Heart left ventricle (tissue), 16 donors: ENCODE results near the gene TOB1. TPM values are rescaled to one million over a fixed set of nuclear protein-coding genes. Genes with fewer than 3 reads are reported as not detected.

Source experiments
- ATAC-seq, 4 donors: fragments of 200-7000 bp; cut with Tn5 transposase; one replicate each; pipeline ENCODE4 v1.9.1; 2020 to 2022; ENCODE audit warnings: moderate library complexity in 4 of 4, mild to moderate bottlenecking in 3 of 4, moderate number of reproducible peaks in 1 of 4
- DNase-seq, 5 donors: peaks; one replicate each; pipeline ENCODE4 v3.0.0-alpha.2; 2020
- H3K27ac ChIP-seq, 12 donors: fragments of 200-600 bp; sonication (generic) in 4 of 12; one replicate each; pipeline versions ENCODE4 v1.5.0 to v1.8.0; 2016 to 2022; ENCODE audit warnings: mild to moderate bottlenecking in 2 of 12
- H3K27me3 ChIP-seq, 9 donors: fragments of 200-600 bp; sonication (generic) in 2 of 9; one replicate each; pipeline versions ENCODE4 v1.5.1 to v1.8.0; 2016 to 2022; ENCODE audit warnings: mild to moderate bottlenecking in 3 of 9
- H3K36me3 ChIP-seq, 9 donors: fragments of 200-600 bp; sonication (generic) in 2 of 9; one replicate each; pipeline versions ENCODE4 v1.5.0 to v1.8.0; 2018 to 2022; ENCODE audit warnings: mild to moderate bottlenecking in 2 of 9
- H3K4me1 ChIP-seq, 12 donors: fragments of 200-600 bp; sonication (generic) in 4 of 12; one replicate each; pipeline versions ENCODE4 v1.5.0 to v1.8.0; 2016 to 2022; ENCODE audit warnings: mild to moderate bottlenecking in 3 of 12
- H3K4me3 ChIP-seq, 12 donors: fragments of 200-600 bp; sonication (generic) in 4 of 12; one replicate each; pipeline versions ENCODE4 v1.5.0 to v1.8.0; 2017 to 2022; ENCODE audit warnings: mild to moderate bottlenecking in 9 of 12, moderate library complexity in 4 of 12
- H3K9me3 ChIP-seq, 12 donors: fragments of 200-600 bp; sonication (generic) in 4 of 12; one replicate each; pipeline versions ENCODE4 v1.5.0 to v1.8.0; 2016 to 2022; ENCODE audit warnings: mild to moderate bottlenecking in 1 of 12
- POLR2A ChIP-seq, 2 donors: fragments of 450-650 bp; IDR thresholded peaks; one replicate each; pipeline ENCODE4 v1.6.1; 2017; ENCODE audit warnings: antibody characterized with exemption in 2 of 2, mild to moderate bottlenecking in 2 of 2, moderate library complexity in 2 of 2
- WGBS, 4 donors: extraction: QIAGEN DNeasy Blood & Tissue Kit in 2 of 4; methylation state at CpG; one replicate each; pipeline versions ENCODE4 v1.1.5 to v1.1.7; 2013 to 2018; 5-methylcytosine and 5-hydroxymethylcytosine counted together
- intact Hi-C, 10 donors: fragments of 100-400 bp; cut with DNase I; formaldehyde crosslinking; loops; one replicate each; pipeline versions ENCODE4 v1.11.1 to v1.14.2; 2022
- polyA plus RNA-seq, 2 donors: library from polyadenylated mRNA; stranded (reverse); fragments of 200-250 nt; gene quantifications; one replicate each; pipeline ENCODE4 v1.2.3, GENCODE V29; 2013
- total RNA-seq, 9 donors: library from RNA; depleted of rRNA in 2 of 9; stranded (reverse); fragments of >200 nt in 2 of 9; fragmentation: NEBNext Ultra II Directional in 3 of 9; extraction: Animal tissue kit (Norgen Biotek cat#: 25700) in 3 of 9; gene quantifications; one replicate each; pipeline versions ENCODE4 v1.1.0 to v1.2.4, GENCODE V29; 2016 to 2023
- TF ChIP-seq, protein P1 (sequence below), 12 donors: fragments of 200-600 bp; sonication (generic) in 4 of 12; IDR thresholded peaks; one replicate each; pipeline versions ENCODE4 v1.5.0 to v1.8.0; 2018 to 2022; ENCODE audit warnings: antibody characterized with exemption in 12 of 12, mild to moderate bottlenecking in 5 of 12
- donor health status: ischemic (EF 13 %, LVEDD 7.1; RV severe dilation, severe dysfunction).
- donor health status: healthy with polysubstance abuse.
- donor health status: DM: no; HTN: yes; CAD: no.
- donor health status: DM: no; HTN: no; CAD: no.
- donor health status: ischemic (EF 25% LVEDD 6.9; RV normal size, moderate dysfunction).
- donor health status: ischemic (EF 25% LVEDD 5.7; RV mildly dilated, moderate dysfunction).
- donor health status: healthy.
- donor health status: DM: yes; HTN: yes; CAD: no.
- donor health status: ischemic (EF 35%, LVEDD 5.7; RV mildly dilated, moderate dysfunction).
- donor health status: nonischemic (EF 11% LVEDD 7.7; RV severe dilation, severe dysfunction).
- donor health status: DM: yes; HTN: yes; CAD: no.
- donor health status: PGD.
- donor health status: ischemic (EF 29% LVEDD 5.4; RV normal size, mild dysfunction).
- donor health status: nonischemic (EF 23%, LVEDD 6.1; RV moderate dilation, normal function).

The TOB1 gene
- total and polyA plus RNA-seq, 11 donors, result 22.2 to 136 (median 68.1) TPM

DNA sequence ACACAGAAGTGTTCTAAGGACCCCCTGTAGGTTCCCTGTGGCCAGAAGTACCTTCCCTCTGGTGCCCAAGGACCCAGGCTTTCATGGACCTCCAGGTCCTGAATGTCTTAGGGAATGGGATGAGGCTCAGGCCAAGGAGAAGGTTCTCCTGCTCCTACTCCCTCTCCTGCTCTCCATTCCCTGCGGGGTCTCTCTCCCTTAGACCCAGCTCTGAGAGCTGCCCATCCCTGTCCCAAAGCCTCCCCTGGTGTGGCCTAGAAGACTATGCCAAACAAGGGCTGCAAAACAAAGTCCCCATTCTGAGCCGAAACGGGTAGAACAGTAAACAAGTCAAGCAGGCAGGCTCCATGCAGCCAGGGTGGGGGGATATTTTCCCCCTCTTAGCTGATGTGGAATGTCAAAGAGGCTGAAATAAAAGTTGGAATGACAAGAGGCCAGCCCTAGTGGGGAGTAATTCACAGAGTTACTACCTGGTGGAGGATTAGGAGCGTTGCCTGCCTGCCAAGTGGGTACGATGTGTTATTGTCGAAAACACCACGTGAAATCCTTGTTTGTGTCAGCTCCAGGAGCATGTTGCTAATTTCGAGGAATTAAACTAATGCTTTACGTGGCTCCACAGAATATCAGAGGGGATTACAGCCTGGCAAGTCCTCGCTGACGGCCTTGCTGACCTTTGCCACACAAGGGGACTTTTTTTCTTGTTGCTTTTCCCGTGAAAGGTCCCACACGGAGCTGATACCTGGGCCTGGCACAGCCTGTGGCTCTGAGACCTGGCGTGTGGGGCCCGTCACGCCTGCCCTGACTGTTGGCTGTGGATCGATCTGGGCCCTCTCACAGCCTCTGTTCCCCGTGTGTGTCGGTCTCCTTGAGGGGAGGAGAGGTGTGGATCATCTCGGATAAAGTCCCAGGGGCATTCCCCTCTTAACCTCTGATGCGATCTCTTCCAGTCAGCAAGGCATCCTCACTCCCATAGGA is 27.9 kb downstream of the TOB1 start:
- ATAC-seq, result no peak
- H3K27me3 ChIP-seq, result peaks cover 0 to 4% (median 0%) of the 10 kb centered on the region in 9 donors
- peaks cover 0 to 19% (median 4%) of the 10 kb centered on the region in 12 donors for H3K4me1 ChIP-seq
- no peak overlapping the region for H3K4me3 ChIP-seq
- DNase-seq, result no peak
- peak overlapping the region in 1 of 12 donors; percentile 24 for H3K27ac ChIP-seq
- no peak for TF ChIP-seq POLR2A (IDR thresholded peaks at IDR 0.05)
- TF ChIP-seq, protein P1, sequence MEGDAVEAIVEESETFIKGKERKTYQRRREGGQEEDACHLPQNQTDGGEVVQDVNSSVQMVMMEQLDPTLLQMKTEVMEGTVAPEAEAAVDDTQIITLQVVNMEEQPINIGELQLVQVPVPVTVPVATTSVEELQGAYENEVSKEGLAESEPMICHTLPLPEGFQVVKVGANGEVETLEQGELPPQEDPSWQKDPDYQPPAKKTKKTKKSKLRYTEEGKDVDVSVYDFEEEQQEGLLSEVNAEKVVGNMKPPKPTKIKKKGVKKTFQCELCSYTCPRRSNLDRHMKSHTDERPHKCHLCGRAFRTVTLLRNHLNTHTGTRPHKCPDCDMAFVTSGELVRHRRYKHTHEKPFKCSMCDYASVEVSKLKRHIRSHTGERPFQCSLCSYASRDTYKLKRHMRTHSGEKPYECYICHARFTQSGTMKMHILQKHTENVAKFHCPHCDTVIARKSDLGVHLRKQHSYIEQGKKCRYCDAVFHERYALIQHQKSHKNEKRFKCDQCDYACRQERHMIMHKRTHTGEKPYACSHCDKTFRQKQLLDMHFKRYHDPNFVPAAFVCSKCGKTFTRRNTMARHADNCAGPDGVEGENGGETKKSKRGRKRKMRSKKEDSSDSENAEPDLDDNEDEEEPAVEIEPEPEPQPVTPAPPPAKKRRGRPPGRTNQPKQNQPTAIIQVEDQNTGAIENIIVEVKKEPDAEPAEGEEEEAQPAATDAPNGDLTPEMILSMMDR (IDR thresholded peaks at IDR 0.05), result no peak
- intact Hi-C loops, result loop anchor here in 1 of 10 donors (2.0 kb wide), 1 partner anchor 291 kb away; the partner anchor contains the start of gene SPATA20
- WGBS, 4 donors, result 73 to 83% (median 79%) methylated on average over 16 to 21 of the region's 21 CpGs
- no peaks in the 10 kb centered on the region for H3K36me3 ChIP-seq
- H3K9me3 ChIP-seq, result no peaks in the 10 kb centered on the region

DNA sequence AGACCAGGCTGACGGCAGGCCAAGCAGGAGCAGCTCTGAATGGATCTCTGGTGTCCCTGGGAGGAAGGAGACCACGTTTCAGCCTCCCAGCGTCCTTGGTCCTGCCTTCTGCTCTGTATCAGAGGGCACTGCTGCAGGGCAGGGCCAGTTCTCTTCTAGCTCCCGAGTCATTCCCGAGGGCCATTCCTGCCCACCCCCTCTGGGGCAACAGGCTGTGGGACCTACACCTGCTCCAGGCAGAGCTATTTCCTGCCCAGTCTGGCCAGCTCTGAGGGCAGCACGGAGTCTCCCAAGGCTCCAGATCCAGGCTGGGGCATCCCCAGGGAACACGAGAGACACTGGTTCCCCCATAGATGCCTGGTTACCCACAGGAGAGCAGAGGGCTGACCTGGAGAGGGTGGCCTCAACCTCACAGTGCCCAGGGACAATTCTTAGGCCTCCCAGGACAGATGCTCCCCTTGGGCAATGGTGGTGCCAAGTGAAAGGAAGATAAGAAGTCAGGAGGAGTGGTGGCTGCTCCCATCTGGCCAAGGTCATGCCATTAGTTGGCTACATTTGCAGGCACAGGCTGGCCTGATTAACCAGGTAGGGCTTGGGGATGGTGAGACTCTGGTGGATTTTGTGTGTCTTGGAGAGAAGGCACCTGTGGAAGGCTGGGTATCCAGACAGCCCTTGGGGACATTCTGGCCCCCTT is 28.7 kb downstream of the TOB1 start:
- Histone ChIP-seq H3K36me3 (no peaks in the 10 kb centered on the region), H3K4me3 (no peak overlapping the region), H3K4me1 (peaks cover 0 to 19% (median 4%) of the 10 kb centered on the region in 12 donors), H3K27ac (peak overlapping the region in 1 of 12 donors; percentile 24), H3K27me3 (peaks cover 0 to 4% (median 0%) of the 10 kb centered on the region in 9 donors), H3K9me3 (no peaks in the 10 kb centered on the region)
- DNase-seq (no peak), ATAC-seq (peak in 1 of 4 donors; percentile 23)
- intact Hi-C loops, result no loop called here
- no peak for TF ChIP-seq POLR2A (IDR thresholded peaks at IDR 0.05)
- TF ChIP-seq, protein P1 (IDR thresholded peaks at IDR 0.05), result no peak
- 64 to 81% (median 75%) methylated on average over 4 to 7 of the region's 7 CpGs for WGBS, 4 donors

DNA sequence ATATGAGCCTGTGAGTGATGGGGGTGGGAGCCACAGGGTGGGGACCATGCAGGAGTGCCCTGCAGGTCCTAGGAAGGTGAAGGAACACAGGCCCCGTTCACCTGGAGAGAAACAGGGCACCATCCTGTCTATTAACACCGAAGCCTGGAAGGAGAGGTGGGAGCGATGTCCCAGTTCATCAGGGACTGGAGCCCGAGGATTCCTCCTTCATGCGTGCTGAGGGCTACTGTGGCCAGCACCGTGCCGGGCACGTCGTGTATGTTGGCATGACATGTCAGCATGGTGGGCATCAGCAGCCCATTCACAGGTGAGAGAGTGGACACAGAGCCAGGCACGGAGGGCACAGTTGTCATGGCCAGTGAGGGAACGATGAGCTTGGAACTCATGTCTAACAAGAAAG is 29.3 kb downstream of the TOB1 start:
- no peak overlapping the region for H3K4me3 ChIP-seq
- peaks cover 0 to 4% (median 0%) of the 10 kb centered on the region in 9 donors for H3K27me3 ChIP-seq
- TF ChIP-seq POLR2A (IDR thresholded peaks at IDR 0.05), result no peak
- H3K4me1 ChIP-seq, result peaks cover 0 to 19% (median 4%) of the 10 kb centered on the region in 12 donors
- intact Hi-C loops, result no loop called here
- H3K9me3 ChIP-seq, result no peaks in the 10 kb centered on the region
- ATAC-seq (no peak), DNase-seq (no peak)
- H3K36me3 ChIP-seq, result no peaks in the 10 kb centered on the region
- H3K27ac ChIP-seq, result no peak overlapping the region
- WGBS, 4 donors, result 86 to 92% (median 88%) methylated on average over 11 of the region's 11 CpGs

DNA sequence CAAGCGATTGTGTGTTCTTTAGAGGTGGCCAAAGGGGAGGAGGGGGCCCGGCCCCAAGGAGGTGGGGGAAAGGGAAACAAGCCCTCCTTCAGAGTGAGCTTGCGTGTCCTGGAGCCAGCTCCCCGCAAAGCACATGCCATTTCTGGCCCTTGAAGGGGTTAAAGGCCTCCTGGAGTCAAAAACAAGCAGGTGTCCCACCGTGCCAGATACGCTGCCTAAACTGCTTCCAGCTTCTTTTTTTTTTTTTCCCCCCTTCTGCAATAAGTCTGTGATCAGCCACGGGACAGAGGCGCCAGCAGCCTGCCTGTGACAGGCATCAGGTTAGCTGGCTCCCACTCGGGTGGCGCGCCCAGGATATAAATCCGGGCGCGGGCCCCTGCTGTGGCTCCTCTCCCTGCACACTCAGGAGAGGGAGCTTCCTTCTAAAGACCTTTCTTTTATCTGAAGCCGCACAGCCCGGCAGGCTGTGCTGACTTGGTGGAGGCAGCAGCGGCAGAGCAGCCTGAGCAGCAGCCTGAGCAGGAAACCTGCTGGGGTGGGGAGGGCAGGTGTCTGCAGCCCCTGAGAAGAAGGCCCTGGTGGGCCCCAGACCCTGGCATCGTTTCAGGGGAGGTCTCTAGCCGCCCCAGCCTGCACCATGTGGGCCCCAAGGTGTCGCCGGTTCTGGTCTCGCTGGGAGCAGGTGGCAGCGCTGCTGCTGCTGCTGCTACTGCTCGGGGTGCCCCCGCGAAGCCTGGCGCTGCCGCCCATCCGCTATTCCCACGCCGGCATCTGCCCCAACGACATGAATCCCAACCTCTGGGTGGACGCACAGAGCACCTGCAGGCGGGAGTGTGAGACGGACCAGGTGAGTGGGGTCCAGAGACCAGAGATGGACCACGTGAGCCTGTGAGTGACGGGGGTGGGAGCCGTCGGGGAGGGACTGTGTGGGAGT is 30.6 kb downstream of the TOB1 start, which contains the start of gene WFIKKN2:
TSS of gene WFIKKN2 (plus strand) at position 286 of the 934 bp plus-strand sequence. CDS start at position 638, 352 bp downstream.
- ATAC-seq (peak in 1 of 4 donors; percentile 21), DNase-seq (no peak)
- Histone ChIP-seq H3K4me3 (peak within 1 kb of the TSS in 9 of 12 donors; percentile 29 to 54 (median 40)), H3K36me3 (no peaks in the 10 kb centered on the region), H3K27ac (no peak within 1 kb of the TSS), H3K4me1 (peaks cover 0 to 23% (median 4%) of the 10 kb centered on the region in 12 donors), H3K9me3 (no peaks in the 10 kb centered on the region), H3K27me3 (peaks cover 0 to 4% (median 0%) of the 10 kb centered on the region in 9 donors)
- WGBS, 4 donors, result 59 to 73% (median 65%) methylated on average over 36 to 39 of the region's 39 CpGs
- intact Hi-C loops, result loop anchor here in 1 of 10 donors (2.0 kb wide), 1 partner anchor 47 kb away; no protein-coding TSS in a partner anchor
- TF ChIP-seq, protein P1 (IDR thresholded peaks at IDR 0.05), result no peak
- no peak for TF ChIP-seq POLR2A (IDR thresholded peaks at IDR 0.05)
